HG02610 (cell line): ENCODE data around the gene ITIH4.

ENCODE experiments used
- ATAC-seq: cut with Tn5 transposase; IDR thresholded peaks from one replicate; pipeline ENCODE4 v1.9.1; 2021; ENCODE audit warnings: mild to moderate bottlenecking, moderate library complexity; ENCODE audit not compliant: unreplicated experiment

ITIH4 gene

GRCh38 chr3:52834871-52835501 is 4.5 kb upstream of the ITIH4 start, which contains the start of gene MUSTN1:
TSS of gene MUSTN1 (minus strand) at chr3:52835019. CDS start at chr3:52834948, 71 bp downstream.
- ATAC-seq: no peak

GRCh38 chr3:52833202-52833601 is 2.7 kb upstream of the ITIH4 start:
- ATAC-seq: no peak

DNA sequence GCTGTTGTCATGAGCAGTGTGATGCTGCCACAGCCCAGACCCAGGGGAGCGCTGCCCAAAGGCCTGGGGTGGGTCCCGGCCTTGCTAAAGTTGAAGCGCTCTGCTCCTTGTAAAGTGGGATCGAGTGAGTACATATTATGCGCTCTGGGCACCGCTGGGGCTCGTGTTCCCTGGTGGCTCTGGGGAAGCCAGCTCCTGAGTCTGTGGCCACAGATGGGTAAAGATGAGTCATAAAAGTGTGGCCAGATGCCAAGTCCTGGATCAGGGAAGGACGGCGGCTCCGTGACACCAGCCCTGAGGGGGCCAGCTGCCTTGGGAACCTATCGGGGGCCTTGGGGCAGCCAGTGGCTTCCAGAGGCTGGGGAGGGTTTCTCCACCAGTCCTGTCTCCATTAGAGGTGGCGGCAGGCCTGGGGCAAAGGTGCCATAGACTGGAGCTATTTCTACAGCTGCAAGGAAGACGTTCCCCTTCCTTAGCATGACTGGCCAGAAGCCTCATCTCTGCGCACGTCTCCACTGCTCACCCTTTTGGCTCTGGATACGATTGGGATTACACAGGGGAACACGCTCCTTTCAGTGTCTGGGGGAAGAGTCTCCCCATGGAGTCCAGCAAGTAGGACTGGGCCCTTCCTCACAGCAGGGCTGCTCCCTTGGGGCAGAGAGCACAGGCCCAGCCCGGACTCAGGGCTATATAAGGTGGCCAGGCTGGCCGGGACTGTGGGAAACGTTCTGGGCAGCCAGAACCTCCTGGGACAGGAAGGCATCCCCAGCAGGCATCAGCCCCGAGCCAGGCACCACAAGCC is 1.2 kb upstream of the ITIH4 start:
- no peak for ATAC-seq

- no peak for ATAC-seq
Observed at GRCh38 chr3:52829906-52830463, 487 bp downstream of the ITIH4 start.

GRCh38 chr3:52829482-52829881 is 990 bp downstream of the ITIH4 start:
- ATAC-seq: no peak

DNA sequence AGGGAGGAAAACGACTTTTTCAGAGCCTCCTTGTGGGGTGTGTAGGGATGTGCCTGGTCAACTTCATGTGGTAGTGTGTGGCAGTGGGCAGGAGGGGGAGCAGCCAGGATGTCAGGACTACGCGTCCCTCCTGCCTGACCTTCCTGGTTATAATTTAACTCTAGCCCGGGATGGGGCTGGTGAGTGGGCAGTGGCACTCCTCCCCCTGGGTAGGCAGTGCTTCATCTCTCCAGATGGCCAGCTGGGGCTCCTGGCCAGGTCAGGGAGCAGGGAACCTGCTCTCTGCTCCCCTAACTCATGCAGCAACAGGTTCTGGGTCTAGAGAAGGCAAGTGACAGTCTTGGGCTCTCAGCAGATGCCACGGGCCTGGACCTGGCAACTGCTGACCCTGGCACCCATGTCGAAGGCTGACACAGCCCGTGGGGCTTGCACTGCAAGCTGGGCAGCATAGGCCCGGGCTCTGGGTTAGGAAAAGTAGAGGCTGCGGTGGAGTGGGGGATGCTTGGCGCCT is 2.6 kb downstream of the ITIH4 start:
- ATAC-seq: no peak

DNA sequence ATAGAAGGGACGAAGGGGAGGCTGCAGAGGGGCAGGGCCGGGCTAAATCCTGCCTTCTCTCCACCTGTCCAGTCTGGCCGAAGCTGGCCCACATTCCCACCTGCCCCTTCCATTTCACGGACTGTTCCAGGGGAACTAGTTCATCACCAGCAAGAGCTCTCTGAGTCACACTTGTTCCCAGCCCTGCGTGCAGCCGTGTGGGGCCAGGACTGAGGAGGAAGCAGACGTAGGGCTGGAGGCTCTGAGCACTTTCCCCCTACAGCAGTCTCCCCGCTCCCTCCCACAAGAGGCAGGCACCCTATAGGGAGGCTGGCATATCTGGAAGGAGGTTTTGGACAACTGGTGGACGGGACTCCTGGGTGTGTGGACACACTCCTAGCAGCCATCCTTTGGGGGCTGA is 3.0 kb downstream of the ITIH4 start:
- no peak for ATAC-seq

DNA sequence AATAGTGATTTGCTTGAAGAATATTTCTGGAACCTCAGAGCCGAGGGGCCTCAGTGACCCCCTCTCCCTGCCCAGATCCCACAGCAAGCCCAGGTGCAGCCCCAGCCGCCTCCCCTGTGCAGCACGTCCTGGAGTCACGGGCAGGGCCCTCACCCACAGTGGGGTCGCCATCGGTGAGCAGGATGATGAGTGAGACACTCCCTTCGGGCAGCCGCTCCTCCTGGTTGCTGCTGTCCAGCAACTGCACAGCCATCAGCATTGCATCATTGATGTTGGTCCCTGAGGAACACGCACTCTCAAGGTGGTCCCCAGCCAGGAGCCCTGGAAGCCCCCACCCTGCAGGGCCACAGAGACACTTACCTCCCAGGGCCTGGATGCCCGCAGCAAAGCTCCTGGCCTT is 6.4 kb downstream of the ITIH4 start:
- ATAC-seq: no peak

DNA sequence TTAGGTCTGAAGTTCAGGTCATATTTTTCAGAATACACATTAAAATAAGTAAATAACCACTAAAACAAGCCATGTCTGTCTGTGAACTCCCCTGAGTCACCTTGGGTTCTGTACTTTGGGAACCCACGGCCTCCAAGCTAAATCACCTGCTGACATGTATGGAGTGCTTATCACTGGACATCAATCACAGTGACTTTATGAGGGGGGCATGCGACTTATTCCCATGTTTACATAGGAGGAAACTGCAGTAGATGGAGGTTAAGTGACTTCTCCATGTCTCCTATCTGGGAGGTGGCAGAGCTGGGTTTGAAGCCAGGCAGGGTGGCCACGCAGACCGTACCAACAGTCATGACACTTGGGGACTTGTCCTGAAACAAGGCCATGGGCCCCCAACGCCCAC is 8.1 kb downstream of the ITIH4 start:
- ATAC-seq: no peak

DNA sequence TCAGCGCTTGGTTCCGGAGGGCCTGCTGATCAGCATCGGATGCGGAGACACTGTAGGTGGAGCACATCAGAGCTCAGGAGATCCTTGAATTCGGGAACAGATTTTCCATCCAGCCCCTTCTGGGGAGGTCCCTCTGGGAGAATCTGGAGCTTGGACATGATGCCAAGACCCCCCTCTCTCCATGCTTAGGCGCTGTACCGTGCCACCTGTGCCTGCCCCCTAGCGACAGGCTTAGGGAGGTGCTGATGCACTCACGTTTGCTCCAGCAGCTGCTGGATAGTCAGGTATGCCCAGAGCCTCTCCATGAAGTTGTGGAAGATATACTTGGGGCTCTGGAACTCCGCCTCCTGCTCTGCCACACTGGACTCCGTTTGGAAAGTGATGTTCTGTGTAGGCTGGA is 9.7 kb downstream of the ITIH4 start:
- ATAC-seq: no peak

- no peak for ATAC-seq
Observed at GRCh38 chr3:52819936-52820335, 10.5 kb downstream of the ITIH4 start.

DNA sequence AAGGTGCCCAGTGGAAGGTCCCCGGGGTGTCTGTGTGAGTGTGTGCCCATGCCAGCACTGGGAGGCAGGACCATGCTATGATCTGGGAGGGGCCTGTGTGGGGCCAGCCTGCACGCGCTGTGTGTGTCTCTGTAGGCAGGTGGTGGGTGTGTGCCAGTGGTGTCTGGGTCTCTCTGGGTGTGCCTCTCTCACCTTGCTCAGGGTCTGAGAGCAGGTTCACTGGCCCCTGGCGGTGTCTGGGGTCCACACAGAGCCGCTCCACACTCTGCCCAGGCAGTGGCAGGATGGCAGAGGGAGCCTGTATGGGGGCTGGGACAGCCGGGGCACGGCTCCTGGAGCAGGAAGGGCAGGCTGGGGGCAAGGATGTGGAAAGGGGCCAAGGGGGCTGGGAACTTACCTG is 12.6 kb downstream of the ITIH4 start:
- no peak for ATAC-seq

- no peak for ATAC-seq
Observed at GRCh38 chr3:52817221-52817620, 13.3 kb downstream of the ITIH4 start.

GRCh38 chr3:52816654-52817053 is 13.8 kb downstream of the ITIH4 start:
- no peak for ATAC-seq

DNA sequence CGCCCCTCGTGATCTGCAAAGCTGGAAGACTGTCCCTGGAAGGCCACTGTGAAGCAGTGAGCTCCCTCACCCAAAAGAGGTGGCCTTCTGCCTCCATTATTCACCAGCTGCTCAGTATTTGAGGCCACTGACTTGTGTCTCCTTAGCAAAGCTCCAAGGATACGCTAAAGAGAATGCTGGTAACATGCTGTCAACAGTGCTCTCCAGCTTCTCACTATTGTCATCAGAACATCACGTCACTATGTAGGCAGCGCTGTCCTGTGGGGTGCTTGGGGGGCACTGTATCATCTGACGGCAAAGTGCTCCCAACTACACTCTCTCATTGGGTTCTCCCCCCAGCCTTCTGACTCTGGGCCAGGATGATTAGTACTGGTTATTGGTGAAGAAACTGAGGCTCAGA is 14.3 kb downstream of the ITIH4 start:
- ATAC-seq: no peak

DNA sequence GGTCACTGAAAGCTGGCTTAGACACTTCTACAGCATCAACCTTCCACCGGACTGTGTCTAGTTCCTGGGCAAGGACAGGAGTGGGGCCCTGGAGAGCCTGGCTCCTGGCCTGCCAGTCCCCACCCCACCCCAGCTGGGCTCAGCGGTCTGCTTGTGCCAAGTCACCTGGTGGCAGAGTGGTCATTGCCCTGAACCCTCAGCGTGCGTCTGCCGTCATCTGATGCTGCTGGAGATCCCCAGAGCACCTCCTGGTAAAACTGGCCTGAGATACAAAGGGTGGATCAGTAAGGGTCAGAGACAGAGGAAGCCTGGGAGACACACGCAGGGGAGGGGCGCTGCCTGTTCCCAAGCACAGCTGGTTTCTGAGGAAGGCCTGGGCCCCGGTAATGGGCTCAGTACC is 16.7 kb downstream of the ITIH4 start:
- ATAC-seq: no peak

GRCh38 chr3:52811452-52812011 is 18.9 kb downstream of the ITIH4 start:
- ATAC-seq: no peak

- no peak for ATAC-seq
Observed at GRCh38 chr3:52810923-52811322, 19.5 kb downstream of the ITIH4 start.

DNA sequence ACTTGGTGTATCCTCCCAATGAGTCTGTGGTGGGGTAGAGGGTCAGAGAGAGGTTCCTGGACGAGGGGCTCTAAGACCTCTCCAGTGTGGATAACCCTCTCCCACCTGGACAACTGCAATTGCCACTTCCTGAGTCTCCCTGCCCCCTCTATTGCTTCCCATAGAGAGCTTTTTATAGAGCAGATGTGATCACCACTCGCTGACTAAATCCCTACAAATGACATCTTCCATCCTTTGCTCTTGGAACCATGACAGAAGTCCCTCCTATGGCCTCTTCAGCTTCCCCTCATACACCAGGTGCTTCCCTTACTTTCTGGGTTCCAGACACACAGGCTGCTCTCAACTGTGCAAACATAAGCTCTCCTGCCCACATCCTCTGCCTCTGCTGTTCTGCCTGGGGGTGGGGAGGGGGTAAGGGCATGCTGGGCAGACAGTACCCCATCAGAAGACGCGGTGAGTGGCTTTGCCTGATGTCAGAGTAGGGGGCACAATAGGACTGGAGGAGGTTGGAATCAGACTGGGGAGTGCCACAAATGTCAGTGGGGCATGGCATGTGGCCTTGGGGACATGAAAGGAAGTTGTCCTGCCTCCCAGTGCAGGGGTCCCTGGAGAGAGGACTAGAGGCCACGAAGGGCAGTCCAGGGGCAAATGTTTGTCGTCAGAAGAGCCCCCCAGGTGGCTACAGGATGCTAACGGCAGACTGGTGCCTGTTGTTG is 20.7 kb downstream of the ITIH4 start:
- ATAC-seq: no peak

DNA sequence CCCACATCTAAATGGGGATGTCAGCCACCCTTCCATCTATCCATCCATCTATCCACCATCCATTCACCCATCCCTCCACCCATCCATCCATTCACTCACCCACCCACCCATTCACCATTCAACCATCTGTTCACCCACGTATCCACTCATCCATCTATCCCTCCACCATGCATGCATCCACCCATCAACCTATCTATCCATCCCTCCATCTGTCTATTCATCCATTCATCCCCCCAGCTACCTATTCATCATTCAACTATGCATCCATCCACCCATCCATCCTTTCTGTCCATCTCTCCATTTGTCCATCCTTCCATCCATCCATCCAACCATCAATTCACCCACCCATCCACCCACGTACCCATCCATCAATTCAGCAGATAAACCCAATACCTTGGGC is 21.3 kb downstream of the ITIH4 start:
- ATAC-seq: no peak
